Brain microvascular endothelial cell (primary cell): ENCODE results near the gene FGF11.

Experiments
- DNase-seq: peaks from one replicate; pipeline ENCODE4 v3.0.0-alpha.2; 2020
- H3K27ac ChIP-seq: fragments of 250-450 bp; sonication (Bioruptor Pico); 2 replicates; pipeline ENCODE4 v1.5.1; 2020; ENCODE audit warnings: mild to moderate bottlenecking, moderate library complexity
- H3K27me3 ChIP-seq: fragments of 250-450 bp; sonication (Bioruptor Pico); replicated peaks from 2 replicates; pipeline ENCODE4 v1.5.1; 2020; ENCODE audit warnings: mild to moderate bottlenecking
- H3K36me3 ChIP-seq: fragments of 250-450 bp; sonication (Bioruptor Pico); replicated peaks from 2 replicates; pipeline ENCODE4 v1.5.1; 2020; ENCODE audit warnings: mild to moderate bottlenecking
- H3K4me3 ChIP-seq: 2 replicates; pipeline ENCODE4 v1.5.1; 2011; ENCODE audit warnings: low read depth, mild to moderate bottlenecking, control low read depth, low read length, moderate library complexity
- in situ Hi-C: cut with HindIII; loops from 2 replicates; pipeline ENCODE4 v1.10.0; 2017; ENCODE audit warnings: low sequenced_read_pairs, low pct_ligation_motif_present
- TF ChIP-seq, protein P1 (sequence below): IDR thresholded peaks from 2 replicates; pipeline ENCODE4 v1.5.1; 2011; ENCODE audit warnings: low read depth, mild to moderate bottlenecking, moderate library complexity, low read length, control low read depth, inconsistent platforms; ENCODE audit errors: missing control alignments

Gene FGF11

DNA sequence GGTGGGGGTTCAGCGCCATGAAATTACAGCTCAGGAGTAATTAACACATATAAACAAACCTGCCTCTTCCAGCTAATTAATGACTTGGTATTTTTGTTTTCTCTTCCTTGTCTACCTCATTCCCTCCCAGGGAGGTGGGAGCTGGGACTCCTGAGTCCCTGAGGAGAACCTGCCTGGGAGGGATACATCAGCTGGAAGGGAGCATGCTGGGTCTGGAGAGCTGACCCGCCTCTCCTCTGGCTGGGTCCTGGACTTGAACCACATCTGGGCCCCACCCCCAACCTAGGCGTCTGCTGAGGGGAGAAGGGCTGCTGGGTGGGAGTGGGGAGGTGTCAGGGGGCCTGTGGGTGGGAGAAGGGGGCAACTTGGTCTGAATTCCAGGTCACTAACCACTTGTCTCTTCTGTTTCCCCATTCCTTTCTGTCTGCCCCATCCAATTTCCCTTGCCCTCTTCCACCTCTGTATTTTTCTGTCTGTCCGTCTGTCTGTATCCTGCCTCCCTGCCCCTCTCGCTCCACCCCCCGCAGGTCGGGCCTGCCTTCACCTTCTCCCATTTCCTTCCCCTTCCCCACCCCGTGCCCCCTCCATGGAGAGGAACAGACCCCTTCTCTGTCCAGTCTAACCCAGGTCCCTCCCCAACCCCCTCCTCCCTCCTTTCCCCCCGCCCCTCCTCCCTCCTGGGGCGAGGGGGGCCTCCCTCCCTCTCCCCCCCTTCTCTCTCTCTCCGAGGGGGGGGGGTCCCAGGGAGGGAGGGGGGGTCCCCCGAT, 31.6 kb upstream of the FGF11 start, which contains the start of gene NLGN2:
TSS of gene NLGN2 (plus strand) at position 361 of the 767 bp plus-strand sequence. CDS start 411 bp downstream, outside the sequence.
- TF ChIP-seq, protein P1, sequence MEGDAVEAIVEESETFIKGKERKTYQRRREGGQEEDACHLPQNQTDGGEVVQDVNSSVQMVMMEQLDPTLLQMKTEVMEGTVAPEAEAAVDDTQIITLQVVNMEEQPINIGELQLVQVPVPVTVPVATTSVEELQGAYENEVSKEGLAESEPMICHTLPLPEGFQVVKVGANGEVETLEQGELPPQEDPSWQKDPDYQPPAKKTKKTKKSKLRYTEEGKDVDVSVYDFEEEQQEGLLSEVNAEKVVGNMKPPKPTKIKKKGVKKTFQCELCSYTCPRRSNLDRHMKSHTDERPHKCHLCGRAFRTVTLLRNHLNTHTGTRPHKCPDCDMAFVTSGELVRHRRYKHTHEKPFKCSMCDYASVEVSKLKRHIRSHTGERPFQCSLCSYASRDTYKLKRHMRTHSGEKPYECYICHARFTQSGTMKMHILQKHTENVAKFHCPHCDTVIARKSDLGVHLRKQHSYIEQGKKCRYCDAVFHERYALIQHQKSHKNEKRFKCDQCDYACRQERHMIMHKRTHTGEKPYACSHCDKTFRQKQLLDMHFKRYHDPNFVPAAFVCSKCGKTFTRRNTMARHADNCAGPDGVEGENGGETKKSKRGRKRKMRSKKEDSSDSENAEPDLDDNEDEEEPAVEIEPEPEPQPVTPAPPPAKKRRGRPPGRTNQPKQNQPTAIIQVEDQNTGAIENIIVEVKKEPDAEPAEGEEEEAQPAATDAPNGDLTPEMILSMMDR = no peak
- Histone ChIP-seq H3K4me3 (no peak within 1 kb of the TSS), H3K27me3 (no peaks in the 10 kb centered on the region), H3K36me3 (peaks cover 15% of the 10 kb centered on the region), H3K27ac (no peak within 1 kb of the TSS)
- no peak for DNase-seq
- in situ Hi-C loops = no loop called here

DNA sequence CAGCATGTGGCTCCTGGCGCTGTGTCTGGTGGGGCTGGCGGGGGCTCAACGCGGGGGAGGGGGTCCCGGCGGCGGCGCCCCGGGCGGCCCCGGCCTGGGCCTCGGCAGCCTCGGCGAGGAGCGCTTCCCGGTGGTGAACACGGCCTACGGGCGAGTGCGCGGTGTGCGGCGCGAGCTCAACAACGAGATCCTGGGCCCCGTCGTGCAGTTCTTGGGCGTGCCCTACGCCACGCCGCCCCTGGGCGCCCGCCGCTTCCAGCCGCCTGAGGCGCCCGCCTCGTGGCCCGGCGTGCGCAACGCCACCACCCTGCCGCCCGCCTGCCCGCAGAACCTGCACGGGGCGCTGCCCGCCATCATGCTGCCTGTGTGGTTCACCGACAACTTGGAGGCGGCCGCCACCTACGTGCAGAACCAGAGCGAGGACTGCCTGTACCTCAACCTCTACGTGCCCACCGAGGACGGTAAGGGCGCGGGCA, 31.0 kb upstream of the FGF11 start:
- in situ Hi-C loops = no loop called here
- H3K4me3 ChIP-seq = no peak overlapping the region
- DNase-seq = no peak
- TF ChIP-seq, protein P1 = no peak
- peaks cover 15% of the 10 kb centered on the region for H3K36me3 ChIP-seq
- no peaks in the 10 kb centered on the region for H3K27me3 ChIP-seq
- H3K27ac ChIP-seq = no peak overlapping the region

DNA sequence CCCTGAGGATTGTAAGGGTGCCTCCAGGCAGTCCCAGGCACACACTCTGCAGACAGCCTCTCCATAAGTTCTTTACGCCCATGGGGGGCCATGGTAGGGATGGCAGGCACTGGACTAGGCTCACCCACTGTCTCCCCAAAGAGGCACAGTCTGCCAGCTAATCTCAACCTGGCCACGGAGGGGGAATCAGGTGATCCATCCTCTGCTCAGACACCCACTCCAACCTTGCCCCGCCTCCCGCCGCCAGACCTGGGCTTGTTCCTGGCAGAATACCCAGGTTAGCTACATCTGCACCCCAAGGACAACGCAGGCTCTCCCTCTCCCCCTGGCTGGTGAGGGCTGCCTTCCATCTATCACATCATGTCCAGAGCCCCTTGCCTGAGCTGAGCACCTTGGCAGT, 30.4 kb upstream of the FGF11 start:
- TF ChIP-seq, protein P1 = no peak

DNA sequence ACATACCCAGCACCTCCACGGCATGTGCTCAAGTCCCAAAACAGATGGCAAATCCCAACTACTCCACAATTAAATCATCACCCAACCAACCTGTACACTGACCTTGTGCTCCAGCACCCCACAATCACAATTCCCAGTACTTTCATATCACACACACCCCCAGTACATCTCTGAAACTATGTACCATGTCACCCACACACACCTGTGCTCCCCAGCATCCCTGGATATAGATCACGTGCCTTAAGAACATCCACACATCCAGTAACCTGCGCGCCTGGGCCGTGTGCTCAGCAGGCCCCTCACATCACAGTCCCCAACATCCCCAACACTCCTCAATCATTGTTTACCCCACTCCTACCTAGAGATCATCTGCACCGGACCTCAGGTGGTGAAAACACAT, 29.6 kb upstream of the FGF11 start:
- H3K4me3 ChIP-seq = no peak overlapping the region
- no peak overlapping the region for H3K27ac ChIP-seq
- peaks cover 15% of the 10 kb centered on the region for H3K36me3 ChIP-seq
- H3K27me3 ChIP-seq = no peaks in the 10 kb centered on the region
- TF ChIP-seq, protein P1 = no peak
- DNase-seq = no peak
- in situ Hi-C loops = no loop called here

More for the DNA sequence above, 30.4 kb upstream of the FGF11 start:
- H3K27ac ChIP-seq = no peak overlapping the region
- in situ Hi-C loops = no loop called here
- DNase-seq = no peak
- no peak overlapping the region for H3K4me3 ChIP-seq
- H3K27me3 ChIP-seq = no peaks in the 10 kb centered on the region
- H3K36me3 ChIP-seq = peaks cover 15% of the 10 kb centered on the region

DNA sequence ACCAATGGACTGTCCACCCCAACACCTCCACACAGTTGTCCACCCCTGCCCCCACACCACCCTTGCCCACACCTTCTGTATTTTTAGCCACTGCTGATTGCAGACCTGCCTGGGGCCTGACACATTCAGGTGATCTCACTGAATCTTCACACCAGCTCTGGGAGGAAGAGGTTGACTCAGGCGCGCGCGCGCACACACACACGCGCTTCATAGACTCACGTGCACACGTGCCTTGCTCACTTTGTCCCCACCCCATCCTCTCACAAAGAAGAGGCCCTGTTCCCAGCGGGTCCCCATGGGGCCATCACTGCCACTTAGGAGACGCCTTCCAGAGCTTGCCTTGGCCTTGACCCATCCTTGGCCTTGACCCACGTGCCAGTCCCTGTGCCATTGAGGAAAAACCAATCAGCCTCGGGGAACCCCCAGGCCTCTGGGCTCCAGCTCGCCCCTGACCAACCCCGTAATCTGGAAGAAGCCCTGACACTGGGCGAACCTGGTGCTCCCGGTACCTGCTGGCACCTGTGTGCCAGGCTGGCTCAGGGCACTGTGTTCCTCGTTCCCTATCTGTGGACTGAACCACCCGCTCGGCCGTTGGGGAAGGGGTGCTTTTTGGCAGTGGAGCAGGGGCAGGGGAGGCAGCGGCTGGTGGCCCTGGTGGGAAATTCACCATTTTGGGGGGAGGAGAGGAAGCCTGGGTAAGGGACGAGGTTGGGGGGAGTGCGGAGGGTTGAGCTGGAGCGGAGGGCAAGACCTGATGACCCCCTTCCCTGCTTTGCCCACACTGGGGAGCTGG, 28.5 kb upstream of the FGF11 start:
- no peaks in the 10 kb centered on the region for H3K27me3 ChIP-seq
- H3K36me3 ChIP-seq = peaks cover 23% of the 10 kb centered on the region
- H3K4me3 ChIP-seq = no peak overlapping the region
- in situ Hi-C loops = no loop called here
- TF ChIP-seq, protein P1 = no peak
- no peak overlapping the region for H3K27ac ChIP-seq
- DNase-seq = no peak
